Measurements from ENCODE around the gene RECQL5.
A peak's percentile ranks its signal among the peaks of the same experiment; 100 is the strongest.
"Not testable (repeated sequence)": the region's sequence is repeated elsewhere in the genome, so short reads cannot be mapped to it uniquely, and the experiment has no call there.

The RECQL5 gene

GRCh38 chr17:75616521-75617122, 50.3 kb downstream of the RECQL5 start:
- DNase-seq (ENCODE audit: low spot score) = no peak

- DNase-seq (ENCODE audit: low spot score) = no peak
Measured at GRCh38 chr17:75615301-75615700, 51.7 kb downstream of the RECQL5 start.

DNA sequence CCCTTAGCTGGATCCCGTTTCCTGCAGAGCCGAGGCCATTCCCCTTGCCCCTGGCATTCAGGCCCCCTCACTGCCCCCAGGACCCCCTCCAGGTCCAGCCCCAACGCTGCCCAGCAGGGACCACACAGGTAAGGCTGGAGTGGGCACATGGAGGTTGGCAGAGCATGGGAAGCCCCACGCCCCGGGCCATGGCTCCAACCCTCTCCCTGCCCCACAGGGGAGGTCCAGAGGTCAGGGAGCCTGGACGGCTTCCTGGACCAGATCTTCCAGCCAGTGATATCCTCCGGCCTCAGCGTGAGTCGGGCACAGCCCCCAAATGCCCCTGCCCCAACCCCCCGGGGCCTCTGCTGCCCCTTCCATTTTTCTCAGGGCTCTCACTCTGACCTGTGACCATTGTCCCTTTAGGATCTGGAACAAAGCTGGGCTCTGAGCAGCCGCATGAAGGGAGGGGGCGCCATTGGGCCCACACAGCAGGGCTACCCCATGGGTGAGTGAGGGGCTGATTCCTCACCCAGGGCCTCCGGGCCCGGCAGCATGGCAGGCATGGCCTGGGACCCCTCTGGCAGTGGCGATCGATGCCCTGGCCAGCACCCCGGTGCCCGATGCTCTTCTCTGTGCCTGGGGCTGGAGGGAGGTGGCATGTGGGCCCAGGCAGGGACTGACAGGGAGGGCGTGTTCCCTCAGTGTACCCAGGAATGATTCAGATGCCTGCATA, 52.2 kb downstream of the RECQL5 start:
- DNase-seq (ENCODE audit: low spot score) = no peak

- no peak for DNase-seq (ENCODE audit: low spot score)
Measured at GRCh38 chr17:75614006-75614405, 52.9 kb downstream of the RECQL5 start.

GRCh38 chr17:75612906-75613626, 53.9 kb downstream of the RECQL5 start:
- DNase-seq (ENCODE audit: low spot score) = no peak

- DNase-seq (ENCODE audit: low spot score) = no peak
Measured at GRCh38 chr17:75611851-75612429, 55.0 kb downstream of the RECQL5 start.

DNA sequence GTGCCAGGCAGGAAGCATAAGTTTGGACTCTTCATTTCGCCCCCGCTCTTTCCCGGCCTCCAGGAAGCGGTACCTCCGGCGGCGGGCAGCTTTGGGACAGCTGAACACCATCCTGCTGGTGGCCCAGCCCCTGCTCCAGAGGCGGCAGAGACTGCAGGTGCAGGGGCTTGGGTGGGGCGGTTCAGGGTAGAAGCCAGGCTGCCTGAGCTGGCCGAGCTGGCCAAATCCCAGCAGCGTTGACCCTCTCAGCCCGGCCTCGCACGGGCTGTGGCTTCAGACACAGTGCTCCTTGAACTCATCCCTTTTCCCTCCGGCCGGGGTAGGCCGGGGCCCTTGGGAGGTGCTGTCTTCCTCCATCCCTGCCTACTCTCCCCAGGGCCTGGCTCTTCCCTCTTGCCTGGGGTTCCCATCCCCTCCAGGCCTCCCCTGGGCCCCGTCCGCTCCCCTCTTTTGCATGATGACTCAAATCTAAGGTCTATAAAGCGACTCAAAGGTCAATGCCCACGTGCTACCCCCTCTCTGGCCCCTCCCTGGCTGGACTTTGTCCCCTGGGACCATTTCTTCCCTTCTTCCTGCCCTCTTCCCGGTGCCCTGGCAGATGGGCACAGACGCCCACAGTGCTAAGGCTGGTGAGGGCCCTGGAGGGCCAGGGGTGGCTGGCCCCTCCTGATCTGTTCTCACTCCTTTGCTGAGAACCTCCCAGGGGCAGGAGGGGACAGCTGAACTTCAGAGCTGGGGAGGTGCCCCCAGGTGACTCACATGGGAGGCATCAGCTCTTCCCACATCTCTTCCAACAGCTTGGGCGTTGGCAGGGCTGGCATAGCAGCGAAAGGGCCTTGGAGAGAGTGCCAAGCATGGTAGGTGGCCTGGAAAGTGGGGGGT, 56.6 kb downstream of the RECQL5 start:
- no peak for DNase-seq (ENCODE audit: low spot score)

GRCh38 chr17:75607086-75607485, 59.9 kb downstream of the RECQL5 start:
- no peak for DNase-seq (ENCODE audit: low spot score)

- no peak for DNase-seq (ENCODE audit: low spot score)
Measured at GRCh38 chr17:75605790-75606189, 61.2 kb downstream of the RECQL5 start.

- no peak for DNase-seq (ENCODE audit: low spot score)
Measured at GRCh38 chr17:75604034-75604695, 62.8 kb downstream of the RECQL5 start.

DNA sequence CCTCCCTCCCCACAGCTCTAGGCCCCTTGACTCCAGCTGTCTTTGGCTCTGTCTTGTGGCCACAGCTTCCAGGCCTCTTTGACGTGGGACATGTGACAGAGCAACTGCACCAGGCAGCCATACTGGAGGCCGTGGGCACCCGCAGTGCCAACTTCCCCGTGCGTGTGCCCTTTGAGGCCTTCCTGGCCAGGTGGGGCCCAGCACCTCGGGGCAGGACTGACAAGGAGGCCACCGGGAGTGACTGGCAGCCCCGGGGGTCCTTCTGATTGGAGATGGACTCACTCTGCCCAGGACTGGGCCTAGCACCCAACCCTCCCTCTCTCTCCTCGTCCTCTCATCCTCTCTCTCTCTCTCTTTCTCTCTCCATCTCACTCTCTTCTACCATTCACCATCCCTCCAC, 63.8 kb downstream of the RECQL5 start:
- no peak for DNase-seq (ENCODE audit: low spot score)

DNA sequence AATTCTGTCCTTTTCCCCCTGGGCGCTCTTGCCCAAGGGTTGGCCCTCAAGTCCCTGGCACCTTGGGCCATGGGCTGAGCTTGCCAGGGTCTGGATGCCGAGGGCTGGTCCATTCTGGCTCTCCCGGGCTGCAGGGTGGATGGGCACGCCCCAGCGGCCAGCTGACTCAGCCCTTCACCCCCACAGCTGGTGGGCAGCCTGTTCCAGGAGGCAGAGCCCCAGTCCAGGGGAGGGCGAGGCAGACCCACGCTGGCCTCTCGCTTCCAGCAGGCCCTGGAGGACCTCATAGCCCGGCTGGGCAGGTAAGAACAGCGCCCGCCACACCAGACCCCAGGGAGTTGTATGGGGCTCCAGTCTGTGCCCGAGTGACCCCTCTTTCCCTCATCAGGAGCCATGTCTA, 64.3 kb downstream of the RECQL5 start:
- no peak for DNase-seq (ENCODE audit: low spot score)

- peak; percentile 73 for DNase-seq (ENCODE audit: low spot score)
Measured at GRCh38 chr17:75601057-75601987, 65.6 kb downstream of the RECQL5 start.

- no peak for DNase-seq (ENCODE audit: low spot score)
Measured at GRCh38 chr17:75596320-75597087, 70.5 kb downstream of the RECQL5 start.

GRCh38 chr17:75595920-75596313, 71.0 kb downstream of the RECQL5 start:
- no peak for DNase-seq (ENCODE audit: low spot score)

DNA sequence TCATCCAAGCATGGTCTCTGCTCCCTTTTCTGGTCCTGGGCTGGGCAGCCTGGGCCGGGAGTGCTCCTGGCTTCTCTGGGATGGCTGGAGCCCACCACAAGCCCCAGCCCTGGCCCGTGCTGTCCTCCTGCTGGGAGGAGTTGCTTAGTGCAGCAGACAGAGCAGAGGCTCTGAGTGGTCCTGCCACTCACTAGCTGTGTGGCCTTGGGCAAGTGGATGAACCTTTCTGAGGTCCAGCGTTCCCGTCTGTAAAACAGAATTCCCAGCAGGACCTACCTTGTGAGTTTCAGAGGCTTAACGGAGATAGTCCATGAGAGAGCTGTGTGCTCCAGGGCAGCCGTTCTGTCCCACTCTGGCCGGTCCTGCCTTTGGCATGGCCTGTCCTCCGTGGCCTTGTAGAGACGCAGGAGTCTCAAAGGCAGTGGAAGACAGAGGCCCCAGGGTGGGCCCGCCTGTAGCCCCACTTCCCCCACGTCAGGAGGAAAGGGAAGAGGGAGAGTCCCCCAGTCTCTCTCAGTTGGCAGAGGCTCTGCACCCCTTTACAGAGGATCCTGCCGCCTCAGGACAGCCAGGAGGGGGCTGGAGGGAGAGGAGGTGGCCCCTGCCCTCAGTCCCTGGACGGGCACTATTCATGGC, 71.6 kb downstream of the RECQL5 start:
- no peak for DNase-seq (ENCODE audit: low spot score)

GRCh38 chr17:75594499-75595283, 72.3 kb downstream of the RECQL5 start:
- no peak for DNase-seq (ENCODE audit: low spot score)

DNA sequence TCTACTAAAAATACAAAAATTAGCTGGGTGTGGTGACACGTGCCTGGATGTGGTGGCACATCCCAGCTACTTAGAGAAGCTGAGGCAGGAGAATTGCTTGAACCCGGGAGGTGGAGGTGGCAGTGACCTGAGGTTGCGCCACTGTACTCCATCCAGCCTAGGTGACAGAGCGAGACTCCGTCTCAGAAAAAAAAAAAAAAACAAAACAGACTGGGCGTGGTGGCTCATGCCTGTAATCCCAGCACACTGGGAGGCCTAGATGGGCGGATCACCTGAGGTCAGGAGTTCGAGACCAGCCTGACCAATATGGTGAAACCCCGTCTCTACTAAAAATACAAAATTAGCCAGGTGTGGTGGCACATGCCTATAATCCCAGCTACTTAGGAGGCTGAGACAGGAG, 73.5 kb downstream of the RECQL5 start:
- not testable (repeated sequence) for DNase-seq (ENCODE audit: low spot score)
